CD4-positive, alpha-beta memory T cell (primary cell): ENCODE results near the gene ATP5F1D. TPM values are rescaled to one million over a fixed set of nuclear protein-coding genes. Genes with fewer than 3 reads are reported as not detected.

Experiments
- CTCF ChIA-PET: fragments of 350-600 bp; sonication (Branson Sonifier 250); formaldehyde crosslinking; loops from one replicate; lab custom pipeline; 2021; ENCODE audit warnings: inconsistent platforms; ENCODE audit not compliant: partially characterized antibody; lab: Charles Lee
- POLR2A ChIA-PET: fragments of 350-600 bp; sonication (Branson Sonifier 250); formaldehyde crosslinking; loops from one replicate; lab custom pipeline; 2021; ENCODE audit not compliant: partially characterized antibody; lab: Charles Lee
- DNase-seq, 5 donors: peaks; one replicate each; pipeline versions ENCODE4 v3.0.0 to v3.0.0-alpha.2; 2020 to 2022; ENCODE audit warnings: mixed read lengths in 1 of 5
- H3K27ac ChIP-seq: one replicate; pipeline ENCODE4 v1.7.0; 2013; ENCODE audit warnings: low read depth, low read length
- H3K27me3 ChIP-seq: 2 replicates; pipeline ENCODE4 v1.7.0; 2013; ENCODE audit warnings: mild to moderate bottlenecking, low read length, moderate library complexity; ENCODE audit not compliant: insufficient read depth
- H3K36me3 ChIP-seq: 2 replicates; pipeline ENCODE4 v1.7.0; 2013; ENCODE audit warnings: mild to moderate bottlenecking, low read length, moderate library complexity; ENCODE audit not compliant: insufficient read depth
- H3K4me1 ChIP-seq: 2 replicates; pipeline ENCODE4 v1.7.0; 2013; ENCODE audit warnings: mild to moderate bottlenecking, low read length, moderate library complexity; ENCODE audit not compliant: insufficient read depth
- H3K4me3 ChIP-seq, 2 donors: one replicate each; pipeline ENCODE4 v1.7.0; 2013; ENCODE audit warnings: low read length in 2 of 2, mild to moderate bottlenecking in 1 of 2
- H3K9me3 ChIP-seq, 2 donors: one replicate each; pipeline ENCODE4 v1.7.0; 2013; ENCODE audit warnings: low read length in 2 of 2, control low read depth in 1 of 2; ENCODE audit not compliant: control insufficient read depth in 1 of 2
- H3K27ac Mint-ChIP-seq, 7 donors: one replicate each; pipeline ENCODE4 v1.8.0; 2020 to 2021; ENCODE audit warnings: mixed read lengths in 7 of 7, mild to moderate bottlenecking in 6 of 7, inconsistent platforms in 3 of 7, moderate library complexity in 3 of 7
- H3K27me3 Mint-ChIP-seq, 2 donors: one replicate each; pipeline ENCODE4 v1.8.0; 2020 to 2021; ENCODE audit warnings: mixed read lengths in 2 of 2
- H3K36me3 Mint-ChIP-seq, 2 donors: one replicate each; pipeline ENCODE4 v1.8.0; 2020 to 2021; ENCODE audit warnings: mixed read lengths in 2 of 2, inconsistent platforms in 1 of 2, mild to moderate bottlenecking in 1 of 2
- H3K4me1 Mint-ChIP-seq, 4 donors: one replicate each; pipeline ENCODE4 v1.8.0; 2020 to 2021; ENCODE audit warnings: mixed read lengths in 4 of 4, mild to moderate bottlenecking in 1 of 4
- H3K4me3 Mint-ChIP-seq, 8 donors: one replicate each; pipeline ENCODE4 v1.8.0; 2020 to 2021; ENCODE audit warnings: mixed read lengths in 8 of 8, mild to moderate bottlenecking in 7 of 8, moderate library complexity in 6 of 8, inconsistent platforms in 3 of 8
- H3K9me3 Mint-ChIP-seq, 8 donors: one replicate each; pipeline ENCODE4 v1.8.0; 2020 to 2021; ENCODE audit warnings: mixed read lengths in 8 of 8, mild to moderate bottlenecking in 5 of 8, inconsistent platforms in 3 of 8, moderate library complexity in 1 of 8
- intact Hi-C: fragments of 100-400 bp; cut with micrococcal nuclease; formaldehyde crosslinking; loops from one replicate; pipeline ENCODE4 v1.15.1; 2023
- polyA plus RNA-seq, 2 donors: library from polyadenylated mRNA; unstranded; fragments of 300-500 nt; fragmentation: Illumina TruSeq; gene quantifications; one replicate each; pipeline ENCODE4 v1.2.3, GENCODE V29; 2021
- total RNA-seq, 2 experiments: library from RNA; stranded (reverse); gene quantifications; one replicate each; pipeline ENCODE4 v1.2.3, GENCODE V29; 2021

ATP5F1D gene
- total and polyA plus RNA-seq, 4 experiments from 2014 or later = 105 to 243 (median 120) TPM

DNA sequence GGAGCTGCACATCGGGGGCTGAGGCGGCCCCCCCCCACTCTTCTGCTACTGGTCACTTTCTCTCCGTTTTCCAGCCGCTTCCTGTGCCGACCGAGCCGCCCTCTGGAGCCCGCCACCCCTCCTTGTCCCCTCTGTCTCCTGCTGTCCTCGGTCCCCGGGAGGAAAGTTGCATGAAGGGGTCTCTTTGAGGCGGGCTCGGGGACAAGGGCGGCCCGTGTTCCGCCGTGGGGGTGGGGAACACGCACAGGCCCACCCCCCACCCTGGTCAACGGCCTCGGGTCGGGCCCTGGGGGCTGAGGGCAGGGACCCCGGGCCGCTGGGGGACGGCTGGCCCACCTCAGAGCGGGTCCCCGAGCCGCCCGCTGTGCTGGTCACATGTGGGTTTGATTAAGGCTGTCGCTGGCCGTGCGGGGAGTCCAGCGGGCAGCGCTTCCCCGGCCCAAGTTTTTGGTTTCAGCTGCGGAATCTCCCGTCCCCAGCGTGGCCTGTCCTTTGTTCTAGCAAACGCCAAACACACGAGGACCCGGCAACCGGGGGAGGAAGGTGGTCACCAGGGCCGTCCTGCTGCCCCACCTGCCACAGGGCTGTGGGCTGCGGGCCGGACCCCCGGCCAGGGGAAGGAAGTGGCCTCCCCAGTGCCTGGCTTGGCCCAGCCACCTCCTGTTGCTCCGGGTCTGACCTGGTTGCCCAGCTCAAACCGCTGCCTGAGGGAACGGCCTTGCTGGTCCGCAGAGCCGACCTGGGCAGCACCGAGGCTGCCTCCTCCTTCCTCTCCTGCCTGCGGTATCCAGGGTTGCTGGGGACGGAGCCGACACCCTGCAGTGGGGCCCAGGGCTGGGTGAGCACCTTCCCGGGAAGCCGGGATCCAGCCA, 46.0 kb downstream of the ATP5F1D start:
- ChIA-PET POLR2A (no interaction called here), CTCF (no interaction called here)
- Mint-ChIP-seq H3K4me1 (peaks cover 2 to 15% (median 4%) of the 10 kb centered on the region in 4 donors), H3K36me3 (no peaks in the 10 kb centered on the region), H3K27me3 (peaks cover 19 to 20% of the 10 kb centered on the region in 2 donors), H3K4me3 (no peak overlapping the region), H3K27ac (no peak overlapping the region), H3K9me3 (no peaks in the 10 kb centered on the region)
- no peak overlapping the region for H3K27ac ChIP-seq
- no peaks in the 10 kb centered on the region for H3K36me3 ChIP-seq
- no peak for DNase-seq
- intact Hi-C loops = no loop called here
- H3K27me3 ChIP-seq = peaks cover 12% of the 10 kb centered on the region
- no peaks in the 10 kb centered on the region for H3K9me3 ChIP-seq
- H3K4me3 ChIP-seq = no peak overlapping the region
- H3K4me1 ChIP-seq = peaks cover 3% of the 10 kb centered on the region

DNA sequence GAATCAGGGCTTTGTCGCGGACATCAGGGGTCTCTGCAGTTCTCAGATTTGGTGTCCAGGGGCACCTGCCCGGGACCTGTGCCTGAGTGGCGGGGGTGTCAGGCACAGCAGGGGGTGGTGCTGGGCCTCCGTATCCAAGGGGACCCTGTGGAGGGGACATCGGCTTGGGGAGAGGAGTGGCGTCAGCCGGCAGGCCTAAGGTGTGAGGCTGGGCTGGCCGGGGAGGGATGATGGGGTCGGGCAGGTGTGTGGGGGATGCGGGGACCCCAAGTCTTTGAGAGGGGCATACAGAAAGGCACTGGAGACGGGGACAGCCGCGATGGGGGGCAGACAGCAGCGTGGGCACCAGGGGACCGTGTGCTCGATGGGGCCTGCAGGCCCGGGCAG, 46.7 kb downstream of the ATP5F1D start:
- Histone ChIP-seq H3K4me1 (peaks cover 3% of the 10 kb centered on the region), H3K27ac (no peak overlapping the region), H3K9me3 (no peaks in the 10 kb centered on the region), H3K4me3 (no peak overlapping the region), H3K36me3 (no peaks in the 10 kb centered on the region), H3K27me3 (peaks cover 12% of the 10 kb centered on the region)
- no peaks in the 10 kb centered on the region for H3K36me3 Mint-ChIP-seq
- ChIA-PET POLR2A (no interaction called here), CTCF (no interaction called here)
- no peak for DNase-seq
- H3K4me1 Mint-ChIP-seq = peaks cover 2 to 15% (median 4%) of the 10 kb centered on the region in 4 donors
- no peak overlapping the region for H3K27ac Mint-ChIP-seq
- H3K9me3 Mint-ChIP-seq = no peaks in the 10 kb centered on the region
- intact Hi-C loops = no loop called here
- peaks cover 19 to 22% of the 10 kb centered on the region in 2 donors for H3K27me3 Mint-ChIP-seq
- no peak overlapping the region for H3K4me3 Mint-ChIP-seq

GRCh38 chr19:1288833-1289685, 47.5 kb downstream of the ATP5F1D start:
- Histone ChIP-seq H3K27me3 (peaks cover 12% of the 10 kb centered on the region), H3K9me3 (no peaks in the 10 kb centered on the region), H3K4me3 (no peak overlapping the region), H3K4me1 (peaks cover 3% of the 10 kb centered on the region), H3K36me3 (no peaks in the 10 kb centered on the region), H3K27ac (no peak overlapping the region)
- intact Hi-C loops = no loop called here
- peaks cover 2 to 15% (median 4%) of the 10 kb centered on the region in 4 donors for H3K4me1 Mint-ChIP-seq
- H3K4me3 Mint-ChIP-seq = no peak overlapping the region
- no peak for DNase-seq
- POLR2A ChIA-PET = no interaction called here
- no peak overlapping the region for H3K27ac Mint-ChIP-seq
- CTCF ChIA-PET = no interaction called here
- H3K36me3 Mint-ChIP-seq = no peaks in the 10 kb centered on the region
- H3K9me3 Mint-ChIP-seq = no peaks in the 10 kb centered on the region
- peaks cover 19 to 22% of the 10 kb centered on the region in 2 donors for H3K27me3 Mint-ChIP-seq

GRCh38 chr19:1289686-1290025, 48.1 kb downstream of the ATP5F1D start:
- POLR2A ChIA-PET = interaction anchor here (1.5 kb wide), 1 partner anchor 15 kb away, joined by 3 read pairs; the partner anchor contains the start of gene FAM174C
- H3K27me3 ChIP-seq = peaks cover 10% of the 10 kb centered on the region
- DNase-seq = no peak

GRCh38 chr19:1290196-1290702, 48.7 kb downstream of the ATP5F1D start:
- DNase-seq = no peak
- H3K27me3 Mint-ChIP-seq = peaks cover 12 to 19% of the 10 kb centered on the region in 2 donors
- Histone ChIP-seq H3K4me1 (peaks cover 6% of the 10 kb centered on the region), H3K9me3 (no peaks in the 10 kb centered on the region), H3K27ac (no peak overlapping the region), H3K4me3 (no peak overlapping the region), H3K27me3 (peaks cover 14% of the 10 kb centered on the region), H3K36me3 (no peaks in the 10 kb centered on the region)
- H3K4me1 Mint-ChIP-seq = peaks cover 0 to 5% (median 3%) of the 10 kb centered on the region in 4 donors
- no peaks in the 10 kb centered on the region for H3K9me3 Mint-ChIP-seq
- CTCF ChIA-PET = no interaction called here
- no peaks in the 10 kb centered on the region for H3K36me3 Mint-ChIP-seq
- intact Hi-C loops = loop anchor here (10.0 kb wide), 1 partner anchor 55 kb away; no protein-coding TSS in a partner anchor
- H3K27ac Mint-ChIP-seq = no peak overlapping the region
- POLR2A ChIA-PET = interaction anchor here (1.5 kb wide), 1 partner anchor 15 kb away, joined by 3 read pairs; the partner anchor contains the start of gene FAM174C
- no peak overlapping the region for H3K4me3 Mint-ChIP-seq

More at GRCh38 chr19:1289686-1290025, 48.1 kb downstream of the ATP5F1D start:
- intact Hi-C loops = loop anchor here (10.0 kb wide), 1 partner anchor 55 kb away; no protein-coding TSS in a partner anchor
- Mint-ChIP-seq H3K4me1 (peaks cover 1 to 9% (median 3%) of the 10 kb centered on the region in 4 donors), H3K27me3 (peaks cover 15 to 22% of the 10 kb centered on the region in 2 donors), H3K9me3 (no peaks in the 10 kb centered on the region), H3K36me3 (no peaks in the 10 kb centered on the region), H3K4me3 (no peak overlapping the region), H3K27ac (no peak overlapping the region)
- no peaks in the 10 kb centered on the region for H3K9me3 ChIP-seq
- no peaks in the 10 kb centered on the region for H3K36me3 ChIP-seq
- no peak overlapping the region for H3K27ac ChIP-seq
- peaks cover 3% of the 10 kb centered on the region for H3K4me1 ChIP-seq
- CTCF ChIA-PET = no interaction called here
- no peak overlapping the region for H3K4me3 ChIP-seq

DNA sequence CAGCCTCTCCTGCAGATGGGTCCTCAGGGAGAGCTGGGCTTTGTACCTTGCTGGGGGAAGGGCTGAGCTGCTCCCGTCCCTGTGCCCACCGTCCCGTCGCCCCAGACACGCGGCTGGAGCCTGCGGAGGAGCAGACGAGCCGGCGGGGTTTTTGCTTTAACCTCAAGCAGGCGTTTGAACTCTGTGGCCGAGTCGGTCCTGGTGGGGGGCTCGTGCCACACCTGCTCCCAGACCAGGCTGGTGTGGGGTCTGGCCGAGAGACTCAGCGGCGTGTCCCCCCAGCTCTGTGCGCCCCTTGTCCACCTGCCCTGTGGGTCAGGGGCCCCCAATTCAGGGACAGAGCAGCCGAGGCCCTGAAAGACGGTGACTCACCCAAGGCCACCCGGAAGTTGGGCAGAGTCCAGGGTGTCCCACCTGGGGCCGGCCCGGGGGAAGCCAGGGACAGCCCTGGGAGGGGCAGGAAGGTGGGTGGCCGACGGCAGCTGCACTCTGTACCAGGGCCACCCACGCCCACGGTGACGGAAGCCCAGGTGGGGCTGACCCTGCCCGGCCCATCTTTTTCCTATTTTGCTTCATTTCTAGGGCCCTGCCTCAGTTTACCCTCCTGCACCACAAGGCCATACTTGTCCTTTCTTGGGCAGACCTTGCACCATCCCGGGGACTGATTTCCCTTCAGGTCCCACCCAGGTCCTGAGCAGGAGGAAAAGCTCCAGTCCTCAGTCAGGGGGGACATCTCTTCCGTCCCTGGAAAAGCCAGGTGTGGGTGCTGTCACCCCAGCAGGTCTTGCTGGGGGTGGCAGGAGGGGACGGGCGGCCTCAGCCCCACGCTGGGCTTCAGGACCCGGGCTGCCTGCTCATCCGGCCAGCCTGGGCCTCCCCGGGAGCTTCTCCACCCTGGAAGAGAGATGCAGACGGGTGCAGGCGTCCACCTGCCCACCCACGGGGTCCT, 49.4 kb downstream of the ATP5F1D start:
- H3K9me3 ChIP-seq = no peaks in the 10 kb centered on the region
- no peak for DNase-seq
- Mint-ChIP-seq H3K27ac (no peak overlapping the region), H3K9me3 (no peaks in the 10 kb centered on the region), H3K4me1 (peaks cover 0 to 5% (median 3%) of the 10 kb centered on the region in 4 donors), H3K27me3 (peaks cover 12 to 19% of the 10 kb centered on the region in 2 donors), H3K4me3 (no peak overlapping the region), H3K36me3 (no peaks in the 10 kb centered on the region)
- H3K4me3 ChIP-seq = no peak overlapping the region
- CTCF ChIA-PET = no interaction called here
- no peaks in the 10 kb centered on the region for H3K36me3 ChIP-seq
- H3K27ac ChIP-seq = no peak overlapping the region
- intact Hi-C loops = loop anchor here (10.0 kb wide), 1 partner anchor 54 kb away; no protein-coding TSS in a partner anchor
- H3K4me1 ChIP-seq = peaks cover 9% of the 10 kb centered on the region
- peaks cover 14% of the 10 kb centered on the region for H3K27me3 ChIP-seq
- POLR2A ChIA-PET = interaction anchor here (0.6 to 1.5 kb wide), 2 partner anchors 16 to 457 kb away, joined by 3 read pairs; partner anchors contain the start of gene FAM174C
